Pulmonary artery endothelial cell (primary cell): ENCODE data around the gene TCF12. TPM values are rescaled to one million over a fixed set of nuclear protein-coding genes. Genes with fewer than 3 reads are reported as not detected.
"Not testable (repeated sequence)": the region's sequence is repeated elsewhere in the genome, so short reads cannot be mapped to it uniquely, and the experiment has no call there.

Source experiments
- DNase-seq: peaks from one replicate; pipeline ENCODE4 v3.0.0-alpha.2; 2011; ENCODE audit warnings: low read depth, low spot score
- total RNA-seq: library from RNA; depleted of rRNA; stranded (reverse); fragments of >200 nt; gene quantifications from 2 replicates; pipeline ENCODE4 v1.2.3, GENCODE V29; 2014

Gene TCF12
- total RNA-seq, 1 donor from 2014 or later: 62.6 TPM

DNA sequence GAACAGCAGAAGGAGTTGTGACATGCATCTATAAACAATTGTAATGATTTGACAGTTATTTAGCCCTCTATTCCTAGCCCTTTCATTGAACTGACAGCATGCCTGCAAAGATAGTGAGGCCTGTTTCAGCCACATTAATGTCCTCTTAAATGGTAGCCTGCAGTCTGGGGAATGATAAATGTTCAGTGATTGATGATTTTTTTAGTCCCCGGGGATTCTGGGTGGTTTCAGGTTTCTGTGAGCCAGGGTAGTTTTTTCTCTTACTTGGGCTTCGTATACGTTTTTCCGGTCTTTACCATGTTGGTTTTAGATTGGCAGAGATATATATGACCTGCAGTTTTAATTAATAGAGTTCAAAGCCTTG, 172.0 kb downstream of the TCF12 start:
- DNase-seq: no peak

DNA sequence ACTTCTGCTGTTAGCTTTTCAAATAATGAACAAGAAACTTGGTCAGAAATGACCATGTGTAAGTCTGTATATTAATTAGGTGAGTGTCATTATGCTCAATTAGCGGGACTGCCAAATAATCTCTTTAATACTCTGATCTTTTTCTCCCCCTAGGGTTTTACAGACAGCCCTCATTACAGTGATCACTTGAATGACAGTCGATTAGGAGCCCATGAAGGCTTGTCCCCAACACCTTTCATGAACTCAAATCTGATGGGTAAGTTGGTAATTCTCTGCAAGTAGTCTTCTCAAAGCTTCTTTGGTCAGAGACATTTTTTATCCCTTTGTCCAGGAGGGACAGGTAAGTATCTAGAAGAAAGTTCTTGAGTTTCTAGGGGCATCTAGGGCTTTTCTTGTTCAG, 173.2 kb downstream of the TCF12 start:
- no peak for DNase-seq

DNA sequence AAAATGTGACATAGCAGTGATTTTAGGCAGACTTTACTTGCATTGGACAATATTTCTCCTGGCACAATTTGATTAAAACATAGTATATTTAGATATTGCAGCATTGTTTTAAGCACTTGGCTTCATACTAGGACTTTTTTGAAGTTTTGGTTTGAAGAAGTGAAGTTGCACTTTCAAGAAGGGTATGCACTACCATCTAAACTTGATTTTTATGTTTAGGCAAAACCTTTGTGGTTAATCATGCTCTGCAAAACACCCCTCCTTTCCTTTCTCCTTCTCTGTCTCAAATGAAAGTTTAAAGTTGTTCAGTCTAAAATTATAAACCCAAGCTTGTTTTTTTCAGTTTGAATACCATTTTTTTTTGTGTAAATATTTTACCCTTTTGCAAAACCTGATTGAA, 173.8 kb downstream of the TCF12 start:
- no peak for DNase-seq

DNA sequence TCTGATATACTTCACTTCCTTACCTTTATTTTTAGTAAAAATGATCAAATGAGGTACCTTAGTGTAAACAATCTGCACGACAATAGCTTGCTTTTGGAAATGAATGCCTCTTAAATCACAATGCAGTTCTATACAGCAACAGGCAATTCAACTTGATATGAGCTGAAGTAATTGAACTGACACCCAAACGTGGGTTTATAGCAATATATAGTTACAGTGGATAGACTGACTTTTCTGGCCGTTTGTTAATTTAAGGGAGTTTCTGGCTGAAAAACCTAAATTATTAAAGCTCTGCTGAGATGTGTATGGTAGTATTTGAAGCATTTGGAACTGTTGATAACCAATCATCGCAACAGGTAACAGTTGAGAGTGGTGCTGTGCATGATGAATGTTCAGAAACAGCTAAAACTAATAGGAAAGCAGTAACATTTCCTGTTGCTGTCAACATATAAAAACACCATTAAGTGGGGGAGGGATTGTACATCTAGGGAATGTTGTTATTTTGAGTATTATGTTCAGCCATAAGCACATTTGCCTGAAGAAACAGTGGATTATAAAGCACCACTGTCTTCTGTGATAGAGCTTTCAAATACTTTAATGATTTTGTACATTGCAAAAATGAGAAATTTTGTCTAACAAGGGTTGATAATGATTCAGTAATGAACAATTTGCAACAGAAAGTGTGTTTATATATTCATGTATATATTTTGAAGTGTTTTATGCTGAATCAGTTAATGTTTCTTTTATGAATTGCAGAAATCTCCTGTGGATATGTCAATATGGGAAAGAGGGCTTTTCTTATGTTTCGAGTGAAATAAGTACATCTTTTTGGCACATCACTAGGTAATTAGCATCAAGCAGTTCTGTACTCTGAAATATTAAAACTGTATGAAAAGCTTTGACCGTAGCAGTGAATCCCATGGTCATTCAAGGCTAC, 176.1 kb downstream of the TCF12 start:
- DNase-seq: no peak

DNA sequence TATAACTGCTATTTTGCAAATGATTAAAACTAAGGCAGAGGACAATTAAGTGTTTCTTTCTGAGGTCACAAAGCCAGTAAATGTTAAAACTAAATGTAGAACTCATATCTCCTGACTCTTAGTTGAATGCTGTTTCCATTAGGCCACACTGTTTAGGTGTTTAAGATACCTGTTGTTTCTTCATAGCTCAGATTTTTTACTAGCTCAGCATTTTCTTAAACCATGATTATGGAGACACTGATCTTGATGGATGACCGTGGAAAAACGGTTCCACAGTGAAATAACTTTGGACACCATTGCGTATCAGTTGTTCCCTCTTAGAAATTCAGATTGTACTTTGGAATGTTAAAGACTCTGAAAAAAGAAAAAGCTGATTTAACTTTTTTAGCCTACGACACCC, 177.5 kb downstream of the TCF12 start:
- DNase-seq: no peak

DNA sequence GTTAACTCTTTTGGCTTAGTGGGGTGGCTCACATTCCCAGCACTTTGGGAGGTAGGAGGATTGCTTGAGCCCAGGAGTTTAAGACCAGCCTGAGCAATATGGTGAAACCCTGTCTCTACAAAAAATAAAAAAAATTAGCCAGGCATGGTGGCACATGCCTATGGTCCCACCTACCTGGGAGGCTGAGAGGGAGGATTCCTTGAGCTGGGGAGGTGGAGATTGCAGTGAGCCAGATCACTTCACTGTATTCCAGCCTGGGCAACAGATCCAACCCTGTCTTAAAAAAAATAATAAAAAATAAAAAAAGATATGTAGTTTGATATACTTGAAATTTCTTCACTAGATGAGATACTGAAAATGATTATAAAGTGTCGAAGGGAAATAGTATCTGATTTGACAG, 178.8 kb downstream of the TCF12 start:
- DNase-seq: no peak

DNA sequence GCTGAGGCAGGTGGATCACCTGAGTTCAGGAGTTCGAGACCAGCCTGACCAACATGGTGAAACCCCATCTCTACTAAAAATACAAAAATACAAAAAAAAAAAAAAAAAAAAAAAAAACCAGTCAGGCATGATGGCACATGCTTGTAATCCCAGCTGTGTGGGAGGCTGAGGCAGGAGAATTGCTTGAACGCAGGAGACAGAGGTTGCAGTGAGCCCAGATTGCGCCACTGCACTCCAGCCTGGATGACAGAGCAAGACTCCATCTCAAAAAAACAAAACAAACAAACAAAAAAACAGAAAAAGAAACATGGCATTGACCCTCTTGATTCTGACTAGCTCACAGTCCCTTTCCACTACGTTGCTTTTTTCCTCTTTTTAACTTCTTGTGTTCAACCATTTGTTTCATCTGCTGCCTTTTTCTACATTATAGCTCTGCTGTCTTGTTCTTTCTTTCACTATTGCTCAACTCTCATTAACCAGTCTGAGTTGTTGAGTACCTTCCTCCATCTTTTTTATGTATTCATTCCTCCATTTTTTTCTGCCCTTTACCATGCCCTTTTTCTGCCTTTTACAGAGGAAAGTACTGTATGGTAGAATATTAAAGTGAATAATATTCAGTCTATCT, 179.6 kb downstream of the TCF12 start:
- not testable (repeated sequence) for DNase-seq

DNA sequence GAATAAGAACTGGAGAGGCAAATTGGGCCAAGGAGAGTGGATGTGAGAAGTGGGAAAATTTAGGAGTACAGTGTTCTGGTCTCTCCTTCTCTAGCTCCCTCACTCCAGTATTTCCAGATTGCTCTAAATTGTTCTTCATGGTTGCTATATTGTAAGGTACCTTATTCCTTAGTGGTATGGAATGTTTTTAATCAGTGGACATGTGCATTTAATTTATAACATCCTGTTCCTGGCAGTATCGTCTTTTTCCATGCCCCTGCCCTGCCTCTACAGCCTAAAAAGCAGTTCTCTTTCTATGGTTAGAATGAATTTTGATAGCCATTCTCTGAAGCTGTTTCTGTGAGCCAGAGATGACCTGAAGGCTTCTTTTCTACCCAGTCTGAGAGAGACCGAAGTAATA, 180.5 kb downstream of the TCF12 start:
- no peak for DNase-seq

DNA sequence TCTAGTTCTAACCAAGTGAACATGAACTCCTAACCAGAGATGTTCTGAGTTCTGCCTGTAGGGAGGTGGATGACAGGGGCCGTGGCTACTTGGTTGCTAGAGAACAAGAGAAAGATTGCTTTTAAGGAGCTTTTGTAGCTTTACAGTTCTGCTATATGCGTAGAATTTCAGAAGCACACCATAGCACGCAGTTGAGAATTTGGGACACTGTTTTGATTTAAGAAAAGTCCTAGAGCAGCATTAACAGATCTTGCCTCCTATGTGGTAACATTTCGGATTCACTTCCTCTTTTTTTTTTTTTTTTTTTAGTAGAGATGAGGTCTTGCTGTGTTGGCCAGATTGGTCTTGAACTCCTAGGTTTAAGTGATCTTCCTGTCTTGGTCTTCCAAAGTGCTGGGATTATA, 181.7 kb downstream of the TCF12 start:
- DNase-seq: no peak

DNA sequence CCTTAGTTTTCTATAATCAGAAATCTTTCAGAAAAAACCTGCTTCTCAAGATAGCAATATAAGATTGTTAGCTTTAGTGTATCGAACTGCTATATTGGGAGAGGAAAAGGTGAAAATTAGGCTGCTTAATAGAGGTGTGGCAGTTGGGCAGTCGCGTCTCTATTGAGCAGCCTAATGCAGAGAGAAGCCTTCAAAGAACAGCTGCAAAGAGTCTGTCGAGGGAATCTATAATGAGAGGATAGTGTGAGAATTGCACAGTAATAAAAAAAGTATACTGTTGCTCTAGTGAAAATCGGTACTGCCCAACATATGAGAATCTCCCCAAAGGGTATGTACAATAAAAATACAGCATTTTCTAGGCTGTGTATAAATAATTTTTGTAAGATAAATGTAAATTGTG, 184.4 kb downstream of the TCF12 start:
- no peak for DNase-seq

DNA sequence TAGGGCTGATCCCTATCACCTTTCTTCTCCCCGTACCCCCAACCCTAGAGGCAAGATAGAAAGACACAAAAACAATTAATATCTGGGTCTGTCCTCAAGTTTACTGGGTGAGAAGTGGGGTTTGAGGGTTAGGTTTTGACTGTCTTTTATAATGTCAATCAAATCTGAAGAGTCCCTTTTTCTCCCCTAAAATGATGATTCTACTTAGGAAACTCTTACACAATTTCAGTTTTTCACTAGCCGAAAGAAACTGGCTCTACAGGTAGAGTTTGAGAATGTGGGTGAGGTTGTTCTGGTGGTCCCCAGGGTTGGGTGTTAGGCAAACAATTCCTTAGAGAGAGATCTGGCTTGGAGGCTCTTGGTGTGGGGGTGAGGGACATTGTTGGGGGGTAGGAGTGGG, 189.9 kb downstream of the TCF12 start:
- no peak for DNase-seq

DNA sequence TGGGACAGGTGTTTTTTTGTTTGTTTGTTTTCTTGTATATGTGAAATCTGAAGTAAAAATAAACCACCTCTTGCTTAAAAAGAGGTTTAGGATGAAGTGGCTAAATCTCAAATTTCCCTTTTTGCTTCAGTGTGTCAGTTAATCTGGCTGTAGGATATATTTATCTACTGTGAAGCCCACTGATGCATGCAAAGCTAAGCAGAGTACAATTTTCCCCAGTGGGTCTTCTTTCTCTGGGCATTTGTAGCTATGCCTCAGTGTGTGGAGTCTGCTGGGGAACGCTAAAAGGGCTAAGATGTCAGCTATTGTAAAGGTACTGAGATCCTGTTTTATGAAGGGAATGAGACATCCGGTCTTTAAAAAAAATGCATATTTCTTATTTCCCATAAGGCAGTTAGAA, 190.6 kb downstream of the TCF12 start:
- no peak for DNase-seq

DNA sequence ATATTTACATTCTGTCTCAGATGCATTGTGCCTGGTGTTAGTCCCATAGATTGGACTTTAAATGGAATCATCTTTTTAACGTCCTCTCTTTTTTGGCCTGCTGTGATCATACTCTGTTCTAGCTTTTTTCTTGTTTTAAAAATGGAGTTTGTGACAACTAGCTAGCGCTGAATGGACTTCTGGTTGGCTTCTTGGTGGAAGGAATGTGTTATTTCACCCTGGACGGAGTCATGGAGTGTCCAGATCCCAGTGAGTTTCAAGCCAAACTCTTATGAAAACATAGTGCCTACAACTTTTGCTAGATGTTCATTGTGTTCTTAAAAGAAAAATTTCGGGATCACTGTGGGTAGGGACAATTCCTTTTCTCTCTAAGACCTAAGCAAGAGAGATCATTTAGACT, 192.6 kb downstream of the TCF12 start:
- DNase-seq: no peak

DNA sequence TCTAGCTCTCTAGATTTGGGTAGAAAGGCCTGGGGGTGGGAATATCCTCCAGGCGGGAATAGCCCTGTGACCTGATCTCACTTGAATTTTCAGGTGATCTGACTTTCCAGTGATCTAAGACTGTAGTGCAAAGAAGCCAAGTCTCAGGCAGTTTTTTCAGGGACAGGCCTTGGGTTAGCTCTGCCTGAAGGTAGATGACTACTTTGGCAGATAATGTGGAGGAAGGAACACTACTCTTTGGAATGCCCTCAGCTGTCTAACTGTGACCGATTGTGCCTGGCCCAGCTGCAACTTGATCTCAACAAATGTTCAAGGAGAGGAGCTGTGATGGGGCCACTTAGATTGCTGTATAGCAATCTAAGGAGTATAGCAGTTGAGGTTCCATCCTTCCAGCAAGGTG, 193.7 kb downstream of the TCF12 start:
- DNase-seq: no peak

DNA sequence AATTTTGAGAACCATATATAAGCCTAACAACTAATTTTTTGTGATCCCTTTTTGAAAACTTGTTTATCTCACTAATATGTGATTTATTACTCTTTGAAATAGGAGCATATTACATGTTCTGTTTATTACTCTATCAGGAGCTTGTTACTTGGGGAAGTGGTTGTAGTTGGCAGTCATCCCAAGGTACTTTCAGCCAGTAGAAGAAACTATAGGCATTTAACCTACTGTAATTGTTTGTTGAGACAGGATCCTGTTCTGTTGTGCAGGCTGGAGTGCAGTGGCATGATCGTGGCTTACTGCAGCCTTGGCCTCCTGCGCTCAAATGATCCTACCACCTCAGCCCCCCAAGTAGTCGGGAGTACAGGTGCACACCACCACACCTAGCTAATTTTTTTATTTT, 195.6 kb downstream of the TCF12 start:
- DNase-seq: peak; percentile 47

DNA sequence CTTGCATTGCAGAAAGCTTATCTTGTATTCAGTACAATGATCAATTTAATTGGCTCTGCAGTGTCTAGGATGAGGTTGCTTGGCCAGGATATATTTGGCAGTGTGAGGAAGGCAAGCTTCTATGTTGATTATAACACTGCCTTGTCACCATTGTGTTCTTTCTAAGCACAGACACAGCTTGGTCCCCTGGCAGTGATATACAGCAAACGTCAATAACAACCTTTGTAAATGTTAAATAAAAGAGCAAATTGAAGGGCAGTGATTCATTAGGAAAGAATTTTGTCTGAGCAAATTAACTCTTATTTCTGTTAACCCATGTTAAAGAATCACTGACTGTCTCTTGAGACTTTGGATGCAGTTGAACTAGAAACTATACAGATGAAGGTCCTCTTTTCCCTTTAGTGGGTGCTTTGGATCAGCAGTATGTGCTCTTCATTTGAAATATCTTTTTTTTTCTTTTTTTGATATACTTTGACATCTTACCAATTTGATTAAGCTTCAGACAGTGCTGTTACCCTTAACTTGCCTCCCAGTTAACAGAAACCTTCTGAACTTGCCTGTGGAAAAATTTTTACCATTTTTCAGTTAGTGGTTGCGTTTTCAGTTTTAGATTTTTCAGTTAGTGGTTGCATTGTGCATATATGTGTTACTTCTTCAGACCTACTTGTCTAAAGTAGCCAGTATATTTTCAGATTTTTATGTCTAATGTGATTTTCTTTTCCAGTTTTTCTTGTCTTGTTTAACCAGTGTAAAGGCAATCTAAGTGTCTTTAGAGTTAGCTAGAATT, 199.8 kb downstream of the TCF12 start:
- peak; percentile 32 for DNase-seq

DNA sequence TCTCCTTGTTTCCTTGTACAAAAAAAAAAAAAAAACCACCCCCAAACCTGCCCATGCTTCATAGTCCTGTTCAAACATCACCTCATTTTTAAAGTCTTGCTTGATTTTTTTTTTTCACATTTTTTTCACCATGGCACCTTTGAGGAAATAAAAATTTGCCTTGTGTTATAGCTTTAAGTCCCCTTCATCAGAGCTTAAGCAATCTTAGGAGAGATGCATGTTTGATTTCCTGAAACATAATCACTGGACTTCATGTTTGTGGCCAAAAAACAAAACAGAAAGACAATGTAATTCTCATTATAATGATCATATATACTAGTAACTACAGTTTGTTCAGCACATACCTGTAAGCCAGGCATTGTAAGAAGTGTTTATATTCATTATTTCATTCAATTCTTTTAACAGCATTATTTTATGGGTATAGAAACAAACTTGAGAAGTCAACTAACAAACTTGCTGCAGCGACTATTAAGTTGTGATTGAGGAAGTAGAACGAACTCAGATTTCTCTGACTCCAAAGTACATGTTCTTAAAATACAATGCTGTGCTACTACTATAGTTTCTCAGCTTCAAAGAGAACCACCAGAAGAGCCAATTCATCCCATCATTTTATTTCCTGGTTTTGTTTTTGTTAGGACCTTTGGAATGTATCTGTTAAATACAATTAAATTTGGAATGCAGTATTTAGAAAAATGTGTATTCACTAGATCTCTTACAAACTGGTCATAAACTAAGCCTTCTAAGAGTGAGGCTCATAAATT, 203.8 kb downstream of the TCF12 start:
- no peak for DNase-seq

DNA sequence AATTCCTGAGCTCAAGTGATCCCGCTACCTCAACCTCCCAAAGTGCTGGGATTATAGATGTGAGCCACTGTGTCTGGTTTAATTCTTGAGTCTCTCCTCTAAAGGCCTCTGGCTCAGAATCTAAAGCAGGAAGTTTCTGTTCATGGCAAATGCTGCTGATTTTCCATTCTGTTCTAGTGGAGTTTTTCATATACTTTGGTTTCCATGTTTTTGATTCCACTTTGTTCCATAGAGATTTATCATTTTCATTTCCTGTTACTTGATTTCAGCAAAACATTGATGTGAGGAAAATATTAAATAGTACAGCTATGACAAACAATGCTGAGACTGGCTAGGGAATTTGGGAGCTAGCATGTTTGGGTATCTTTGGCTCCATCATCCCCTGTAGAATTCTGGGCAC, 205.6 kb downstream of the TCF12 start:
- DNase-seq: no peak

DNA sequence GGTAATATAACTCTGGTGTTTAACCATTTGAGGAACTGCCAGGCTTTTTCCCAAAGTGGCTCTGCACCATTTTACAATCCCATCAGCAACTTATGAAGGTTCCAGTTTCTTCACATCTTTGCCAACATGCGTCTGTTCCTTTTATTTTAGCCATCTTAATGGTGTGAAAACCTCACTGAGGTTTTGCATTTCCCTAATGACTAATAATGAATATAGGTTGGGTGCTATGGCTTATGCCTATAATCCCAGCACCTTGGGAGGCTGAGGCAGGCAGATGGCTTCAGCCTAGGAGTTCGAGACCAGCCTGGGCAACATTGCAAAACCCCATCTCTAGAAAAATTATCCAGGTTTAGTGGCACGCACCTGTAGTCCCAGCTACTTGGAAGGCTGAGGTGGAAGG, 210.6 kb downstream of the TCF12 start:
- DNase-seq: no peak

DNA sequence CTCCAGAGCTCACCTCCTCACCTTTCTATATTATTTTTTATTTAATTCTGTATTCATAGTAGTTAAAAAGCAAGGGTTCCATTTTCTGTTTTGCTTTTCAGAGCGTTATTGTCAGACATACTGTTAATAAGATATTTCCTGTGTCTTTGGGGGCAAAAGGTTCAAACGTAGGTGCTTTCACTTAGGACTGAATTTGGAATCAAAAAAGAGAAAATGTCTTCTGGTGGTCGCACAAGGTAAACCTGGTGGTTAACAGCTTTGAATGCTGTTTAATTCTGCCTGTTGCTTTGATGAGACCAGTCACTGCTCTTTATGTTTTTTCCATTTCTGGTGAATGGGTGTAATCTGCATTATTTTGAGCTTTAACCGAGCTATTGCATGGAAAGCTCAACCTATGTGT, 212.5 kb downstream of the TCF12 start:
- DNase-seq: no peak

DNA sequence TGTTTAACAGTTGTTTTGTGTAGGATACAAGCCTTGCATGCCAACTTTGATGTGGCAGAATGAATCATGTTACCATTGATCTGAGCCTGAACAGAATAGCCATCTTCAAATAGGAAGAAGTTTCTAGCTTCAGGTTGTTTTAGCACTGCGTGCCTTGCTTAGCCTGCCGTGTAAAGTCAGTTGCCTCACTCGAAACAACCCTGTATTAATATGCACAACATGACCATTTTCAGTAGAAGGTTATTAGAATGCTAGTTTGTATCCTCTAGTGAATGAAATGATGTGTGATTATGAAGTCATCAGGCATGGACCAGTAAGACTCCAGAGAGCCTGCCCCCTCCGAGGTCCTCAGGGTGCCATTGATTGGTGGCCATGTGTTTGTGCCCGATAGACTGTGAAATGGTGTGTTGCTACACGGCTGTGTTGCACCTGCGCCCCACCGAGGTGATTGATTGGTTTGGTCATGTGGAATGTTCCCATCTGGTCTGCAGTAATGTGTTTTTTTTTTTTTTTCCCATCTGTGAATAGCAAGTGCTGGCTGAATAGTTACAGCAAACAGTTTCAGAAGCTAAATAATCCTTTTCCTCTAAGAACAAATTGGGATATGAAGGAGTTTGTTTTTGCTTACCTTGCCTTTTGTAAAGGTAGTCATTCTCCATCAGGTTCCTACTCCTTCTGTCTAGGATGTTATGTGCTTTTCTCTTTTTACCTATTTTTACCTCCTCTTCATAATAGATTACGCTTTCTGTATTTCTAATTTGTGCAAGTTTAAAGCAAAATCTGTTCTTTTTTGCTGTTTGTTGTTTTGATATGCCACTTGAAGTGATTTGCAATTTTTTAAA, 214.9 kb downstream of the TCF12 start:
- DNase-seq: no peak
